ENCODE measurements around the gene PSMB10.

The PSMB10 gene

DNA sequence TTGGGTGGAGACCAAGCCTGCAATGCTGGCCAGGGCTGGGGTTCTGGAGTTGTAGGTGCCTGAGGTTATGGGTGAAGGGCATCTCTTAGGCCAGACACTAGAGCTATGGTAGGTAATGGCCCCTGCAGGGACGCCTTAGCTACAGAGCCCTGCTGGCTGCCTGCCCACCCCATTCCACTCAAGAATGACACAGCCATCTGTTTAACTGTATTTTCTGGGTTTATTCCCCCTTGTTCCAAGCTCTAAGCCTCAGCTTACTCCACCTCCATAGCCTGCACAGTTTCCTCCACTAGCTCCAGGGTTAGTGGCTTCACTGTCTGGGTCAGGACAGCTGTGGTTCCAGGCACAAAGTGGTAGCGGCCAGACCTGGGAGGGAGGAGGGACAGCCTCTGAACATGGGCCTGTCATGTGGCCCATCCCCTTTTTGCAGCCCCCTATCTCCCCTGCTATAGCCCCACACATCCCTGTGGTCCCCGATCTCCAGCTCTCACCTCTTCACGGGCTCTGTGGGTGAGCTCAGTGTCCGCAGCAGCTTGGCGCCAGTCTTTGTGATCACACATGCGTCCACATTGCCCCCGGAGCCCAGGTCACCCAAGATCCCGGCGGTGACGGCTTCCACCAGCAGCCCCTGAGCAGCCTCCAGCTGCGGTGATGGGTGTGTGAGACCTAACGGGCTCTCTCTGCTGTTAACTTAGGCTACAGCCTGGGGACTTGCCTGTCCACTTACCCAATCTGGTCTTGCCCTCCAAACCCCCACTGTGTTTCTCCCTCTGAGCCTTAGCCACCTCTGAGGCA is 2.1 kb downstream of the PSMB10 start:
- TF ChIP-seq, protein P1, sequence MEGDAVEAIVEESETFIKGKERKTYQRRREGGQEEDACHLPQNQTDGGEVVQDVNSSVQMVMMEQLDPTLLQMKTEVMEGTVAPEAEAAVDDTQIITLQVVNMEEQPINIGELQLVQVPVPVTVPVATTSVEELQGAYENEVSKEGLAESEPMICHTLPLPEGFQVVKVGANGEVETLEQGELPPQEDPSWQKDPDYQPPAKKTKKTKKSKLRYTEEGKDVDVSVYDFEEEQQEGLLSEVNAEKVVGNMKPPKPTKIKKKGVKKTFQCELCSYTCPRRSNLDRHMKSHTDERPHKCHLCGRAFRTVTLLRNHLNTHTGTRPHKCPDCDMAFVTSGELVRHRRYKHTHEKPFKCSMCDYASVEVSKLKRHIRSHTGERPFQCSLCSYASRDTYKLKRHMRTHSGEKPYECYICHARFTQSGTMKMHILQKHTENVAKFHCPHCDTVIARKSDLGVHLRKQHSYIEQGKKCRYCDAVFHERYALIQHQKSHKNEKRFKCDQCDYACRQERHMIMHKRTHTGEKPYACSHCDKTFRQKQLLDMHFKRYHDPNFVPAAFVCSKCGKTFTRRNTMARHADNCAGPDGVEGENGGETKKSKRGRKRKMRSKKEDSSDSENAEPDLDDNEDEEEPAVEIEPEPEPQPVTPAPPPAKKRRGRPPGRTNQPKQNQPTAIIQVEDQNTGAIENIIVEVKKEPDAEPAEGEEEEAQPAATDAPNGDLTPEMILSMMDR (IDR thresholded peaks at IDR 0.05) = no peak
- TF ChIP-seq ZFX (IDR thresholded peaks at IDR 0.05; ENCODE audit: borderline replicate concordance) = no peak
- H3K27ac ChIP-seq = peak overlapping the region; percentile 81

DNA sequence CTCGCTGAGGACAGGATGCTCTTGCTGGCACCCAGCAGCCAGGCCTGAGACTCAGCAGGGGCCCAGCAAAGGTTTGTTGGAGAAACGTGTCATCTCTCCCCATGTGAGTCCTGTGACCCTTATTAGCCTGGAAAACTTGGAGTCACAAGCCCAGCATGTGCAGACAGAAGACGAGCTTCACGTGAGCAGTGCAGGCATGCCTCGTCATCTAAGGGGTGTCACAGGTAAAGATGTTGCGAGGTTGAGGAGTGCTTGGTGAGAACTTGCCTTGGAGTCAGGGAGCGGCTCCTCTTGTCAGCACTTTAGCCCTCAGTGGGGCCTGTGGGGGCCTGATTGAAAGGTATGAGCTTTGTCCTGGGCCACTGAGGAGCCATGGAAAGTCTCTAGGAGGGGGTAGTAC is 2.8 kb downstream of the PSMB10 start:
- H3K27ac ChIP-seq = no peak overlapping the region
- TF ChIP-seq, protein P1 (IDR thresholded peaks at IDR 0.05) = no peak
- no peak for TF ChIP-seq ZFX (IDR thresholded peaks at IDR 0.05; ENCODE audit: borderline replicate concordance)

DNA sequence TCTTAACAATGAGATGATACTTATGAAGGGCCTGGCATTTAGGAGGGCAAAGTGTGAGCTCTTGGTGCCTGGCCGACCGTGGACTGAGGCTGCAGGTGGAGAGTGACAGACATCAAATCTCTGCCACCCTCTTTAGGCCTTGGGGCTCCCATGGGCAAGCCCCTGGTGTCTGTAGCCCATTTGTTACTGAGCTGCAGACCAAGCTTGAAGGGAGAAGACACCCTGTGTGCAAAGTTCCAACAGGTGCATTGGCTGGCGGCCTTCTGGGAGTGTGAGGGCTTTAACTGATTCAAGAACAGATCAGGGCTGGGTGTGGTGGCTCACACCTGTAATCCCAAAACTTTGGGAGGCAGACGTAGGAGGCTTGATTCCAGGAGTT is 4.2 kb downstream of the PSMB10 start:
- TF ChIP-seq, protein P1 (IDR thresholded peaks at IDR 0.05) = no peak
- TF ChIP-seq ZFX (IDR thresholded peaks at IDR 0.05; ENCODE audit: borderline replicate concordance) = no peak
- no peak overlapping the region for H3K27ac ChIP-seq

DNA sequence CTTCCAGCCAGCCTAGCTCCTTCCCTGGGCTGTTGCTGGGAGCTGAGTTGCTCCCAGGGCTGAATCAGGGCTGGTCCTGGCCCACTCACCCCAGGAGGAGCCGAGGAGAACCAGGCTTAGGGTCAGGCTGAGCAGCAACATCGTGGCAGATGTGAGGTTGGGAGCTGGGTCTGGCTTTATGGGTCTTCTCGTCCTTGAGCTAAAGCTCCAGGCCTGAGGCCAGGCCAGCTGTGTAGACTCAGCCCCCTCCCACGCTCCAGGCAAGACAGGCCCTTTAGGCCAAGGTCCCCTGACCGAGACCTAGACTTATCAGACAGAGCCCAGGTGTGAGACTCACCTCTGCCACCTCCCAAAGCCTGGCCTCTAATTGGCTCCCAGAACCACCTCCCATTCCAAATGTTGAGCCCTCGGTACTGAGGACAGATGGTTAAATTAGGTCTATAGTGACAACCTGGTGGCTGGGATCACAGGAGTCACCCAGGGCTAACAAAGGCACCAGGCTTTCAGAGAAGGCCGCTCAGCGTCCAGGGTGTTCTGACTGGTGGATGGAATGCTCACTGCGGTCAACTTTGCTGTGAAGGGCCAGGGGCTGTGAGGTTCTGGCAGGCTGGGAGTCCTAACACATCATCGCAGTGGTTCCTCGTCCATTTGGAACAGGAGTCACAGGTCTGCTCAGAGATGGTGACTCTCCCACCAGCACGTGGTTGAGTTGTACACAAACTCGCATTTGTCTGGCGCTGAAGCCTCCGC is 4.8 kb downstream of the PSMB10 start, which contains the start of gene CTRL:
Gene CTRL, minus strand, starts transcription at position 151 of the 750 bp plus-strand sequence. Its CDS starts 10 bp downstream, at position 141.
- H3K27ac ChIP-seq = no peak within 1 kb of the TSS
- TF ChIP-seq, protein P1 (IDR thresholded peaks at IDR 0.05) = no peak
- no peak for TF ChIP-seq ZFX (IDR thresholded peaks at IDR 0.05; ENCODE audit: borderline replicate concordance)

DNA sequence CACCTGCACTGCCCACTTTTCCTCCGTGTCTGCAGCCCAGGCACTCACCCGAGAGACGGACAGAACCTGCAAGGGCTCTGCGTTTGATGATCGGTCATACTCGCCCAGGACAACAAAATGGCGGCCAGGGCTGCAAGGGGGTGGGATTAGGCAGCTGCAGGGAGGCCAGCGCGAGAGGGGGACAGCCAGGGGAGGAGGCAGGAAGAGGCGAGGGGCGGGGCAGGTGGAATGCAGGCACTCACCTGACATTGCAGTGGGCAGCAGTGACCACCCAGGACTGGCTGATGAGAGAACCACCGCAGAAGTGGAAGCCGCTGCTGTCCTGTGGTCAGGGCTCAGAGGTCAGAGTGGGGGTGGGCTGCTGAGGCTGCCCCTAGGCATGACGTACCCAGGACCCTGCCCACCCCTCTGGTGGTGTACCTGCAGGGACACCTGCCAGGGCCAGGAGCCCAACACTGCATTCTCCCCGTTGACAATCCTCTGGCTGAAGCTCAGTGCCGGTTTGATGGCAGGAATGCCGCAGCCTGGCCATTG is 5.9 kb downstream of the PSMB10 start:
- H3K27ac ChIP-seq = no peak overlapping the region
- TF ChIP-seq, protein P1 (IDR thresholded peaks at IDR 0.05) = no peak
- no peak for TF ChIP-seq ZFX (IDR thresholded peaks at IDR 0.05; ENCODE audit: borderline replicate concordance)

DNA sequence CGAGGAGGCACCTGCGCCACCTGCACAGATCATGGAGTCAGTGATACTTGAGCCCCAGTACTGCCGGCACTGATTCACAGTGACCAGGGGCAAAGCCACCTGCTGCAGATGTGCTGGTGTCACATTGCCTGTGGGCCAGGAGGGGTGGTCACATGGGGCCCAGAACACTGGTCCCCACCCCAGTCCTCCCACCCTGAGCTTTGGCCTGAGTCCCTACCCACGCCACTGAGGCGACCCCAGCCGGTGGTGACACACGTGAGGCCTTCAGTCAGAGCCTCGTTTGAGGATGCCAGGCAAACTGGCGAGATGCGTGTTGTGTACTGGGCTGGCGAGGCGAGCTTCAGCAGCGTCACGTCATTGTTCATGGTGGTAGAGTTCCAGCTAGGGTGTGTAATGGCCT is 6.5 kb downstream of the PSMB10 start:
- no peak for TF ChIP-seq ZFX (IDR thresholded peaks at IDR 0.05; ENCODE audit: borderline replicate concordance)
- TF ChIP-seq, protein P1 (IDR thresholded peaks at IDR 0.05) = no peak
- no peak overlapping the region for H3K27ac ChIP-seq
